HFF-Myc (cell line): ENCODE results near the gene METAP2.

Experiments
- DNase-seq: peaks from one replicate; pipeline ENCODE4 v3.0.0-alpha.2; 2011; ENCODE audit warnings: low read depth; ENCODE audit errors: extremely low read depth
- H3K4me3 ChIP-seq: replicated peaks from 2 replicates; pipeline ENCODE4 v1.5.1; 2011; ENCODE audit warnings: low read depth, mild to moderate bottlenecking, control low read depth, low read length
- CTCF ChIP-seq: IDR thresholded peaks from 2 replicates; pipeline ENCODE4 v1.5.1; 2012; ENCODE audit warnings: mild to moderate bottlenecking, low read depth, low read length, control low read depth; ENCODE audit errors: missing control alignments

The METAP2 gene

GRCh38 chr12:95473884-95474659, at the start of gene METAP2:
Gene METAP2, plus strand, starts transcription at chr12:95474152. Its CDS starts 28 bp downstream, at chr12:95474180.
- H3K4me3 ChIP-seq, result peak within 1 kb of the TSS; percentile 98
- TF ChIP-seq CTCF, result no peak
- peak; percentile 85 for DNase-seq

- no peak for TF ChIP-seq CTCF
- H3K4me3 ChIP-seq, result no peak overlapping the region
- no peak for DNase-seq
These were observed 49.5 kb upstream of the METAP2 start for GRCh38 chr12:95424271-95424994.

- TF ChIP-seq CTCF, result no peak
- no peak overlapping the region for H3K4me3 ChIP-seq
- DNase-seq, result no peak
These were observed 44.8 kb upstream of the METAP2 start for GRCh38 chr12:95429172-95429510.

GRCh38 chr12:95431120-95431519, 42.8 kb upstream of the METAP2 start:
- TF ChIP-seq CTCF, result no peak
- no peak for DNase-seq
- no peak overlapping the region for H3K4me3 ChIP-seq

- TF ChIP-seq CTCF, result no peak
- H3K4me3 ChIP-seq, result no peak overlapping the region
- no peak for DNase-seq
These were observed 38.6 kb upstream of the METAP2 start for GRCh38 chr12:95435355-95435754.

GRCh38 chr12:95437565-95437964, 36.4 kb upstream of the METAP2 start:
- no peak for DNase-seq
- TF ChIP-seq CTCF, result no peak
- no peak overlapping the region for H3K4me3 ChIP-seq
